Thymus (tissue), 11 donors: ENCODE data around the gene ST6GALNAC2. TPM values are rescaled to one million over a fixed set of nuclear protein-coding genes. Genes with fewer than 3 reads are reported as not detected.

Experiments
- DNase-seq, 9 donors: peaks; one replicate each; pipeline ENCODE4 v3.0.0-alpha.2; 2013; ENCODE audit warnings: low spot score in 9 of 9, low read depth in 6 of 9, missing footprints in 1 of 9
- H3K27ac ChIP-seq, 2 donors: one replicate each; pipeline ENCODE4 v1.5.1; 2013; ENCODE audit warnings: control low read depth in 1 of 2, low read depth in 1 of 2, low read length in 1 of 2, mild to moderate bottlenecking in 1 of 2, moderate library complexity in 1 of 2
- H3K27me3 ChIP-seq, 2 donors: one replicate each; pipeline ENCODE4 v1.5.1; 2013; ENCODE audit warnings: low read length in 1 of 2; ENCODE audit not compliant: control insufficient read depth in 2 of 2, insufficient read depth in 1 of 2
- H3K36me3 ChIP-seq, 2 donors: one replicate each; pipeline ENCODE4 v1.5.1; 2013; ENCODE audit warnings: low read length in 1 of 2, mild to moderate bottlenecking in 1 of 2, moderate library complexity in 1 of 2; ENCODE audit not compliant: control insufficient read depth in 2 of 2, insufficient read depth in 2 of 2
- H3K4me1 ChIP-seq, 2 donors: one replicate each; pipeline ENCODE4 v1.5.1; 2013; ENCODE audit warnings: low read length in 2 of 2; ENCODE audit not compliant: control insufficient read depth in 2 of 2, insufficient read depth in 2 of 2
- H3K4me3 ChIP-seq, 2 donors: one replicate each; pipeline ENCODE4 v1.5.1; 2013; ENCODE audit warnings: low read length in 2 of 2, control low read depth in 1 of 2, mild to moderate bottlenecking in 1 of 2
- H3K9me3 ChIP-seq, 2 donors: one replicate each; pipeline ENCODE4 v1.5.1; 2013; ENCODE audit warnings: low read length in 1 of 2, mild to moderate bottlenecking in 1 of 2; ENCODE audit not compliant: control insufficient read depth in 2 of 2, insufficient read depth in 1 of 2
- WGBS: extraction: QIAGEN DNeasy Blood & Tissue Kit; methylation state at CpG from one replicate; pipeline ENCODE4 v1.1.7; 2013; 5-methylcytosine and 5-hydroxymethylcytosine counted together
- polyA plus RNA-seq: library from polyadenylated mRNA; stranded (reverse); fragments of 200-250 nt; gene quantifications from one replicate; pipeline ENCODE4 v1.2.3, GENCODE V29; 2013
- total RNA-seq: library from RNA; stranded (reverse); fragments of 120-200 nt; gene quantifications from one replicate; pipeline ENCODE4 v1.2.4, GENCODE V29; 2013
- donor health status: healthy.

Gene ST6GALNAC2
- total and polyA plus RNA-seq, 2 donors = 0.76 to 4.3 TPM

GRCh38 chr17:76575570-76575969 lies 10.1 kb downstream of the ST6GALNAC2 start:
- Histone ChIP-seq H3K27ac (no peak overlapping the region), H3K36me3 (peaks cover 0 to 3% of the 10 kb centered on the region in 2 donors), H3K4me1 (no peaks in the 10 kb centered on the region), H3K27me3 (no peaks in the 10 kb centered on the region), H3K4me3 (no peak overlapping the region), H3K9me3 (no peaks in the 10 kb centered on the region)
- 77% methylated on average over 5 of the region's 5 CpGs for WGBS
- no peak for DNase-seq

- H3K4me1 ChIP-seq = no peaks in the 10 kb centered on the region
- 96% methylated on average over 11 of the region's 11 CpGs for WGBS
- H3K36me3 ChIP-seq = peaks cover 0 to 3% of the 10 kb centered on the region in 2 donors
- H3K27me3 ChIP-seq = no peaks in the 10 kb centered on the region
- no peak overlapping the region for H3K27ac ChIP-seq
- no peak for DNase-seq
- H3K4me3 ChIP-seq = no peak overlapping the region
- H3K9me3 ChIP-seq = no peaks in the 10 kb centered on the region
These were observed 11.5 kb downstream of the ST6GALNAC2 start for GRCh38 chr17:76574166-76574565.

- Histone ChIP-seq H3K27me3 (peaks cover 0 to 7% of the 10 kb centered on the region in 2 donors), H3K36me3 (peaks cover 0 to 4% of the 10 kb centered on the region in 2 donors), H3K4me3 (no peak overlapping the region), H3K27ac (no peak overlapping the region), H3K9me3 (no peaks in the 10 kb centered on the region), H3K4me1 (peaks cover 0 to 4% of the 10 kb centered on the region in 2 donors)
- WGBS = 97% methylated on average over 10 of the region's 10 CpGs
- DNase-seq = no peak
These were observed 12.6 kb downstream of the ST6GALNAC2 start for GRCh38 chr17:76573096-76573495.

- Histone ChIP-seq H3K36me3 (peaks cover 1 to 5% of the 10 kb centered on the region in 2 donors), H3K4me1 (peaks cover 0 to 10% of the 10 kb centered on the region in 2 donors), H3K4me3 (no peak overlapping the region), H3K27ac (no peak overlapping the region), H3K27me3 (peaks cover 0 to 8% of the 10 kb centered on the region in 2 donors), H3K9me3 (no peaks in the 10 kb centered on the region)
- no peak for DNase-seq
- 88% methylated on average over 17 of the region's 17 CpGs for WGBS
These were observed 13.3 kb downstream of the ST6GALNAC2 start for GRCh38 chr17:76572201-76572910.

- Histone ChIP-seq H3K9me3 (no peaks in the 10 kb centered on the region), H3K4me3 (no peak overlapping the region), H3K27ac (no peak overlapping the region), H3K27me3 (peaks cover 0 to 8% of the 10 kb centered on the region in 2 donors), H3K4me1 (peaks cover 0 to 16% of the 10 kb centered on the region in 2 donors), H3K36me3 (peaks cover 13 to 15% of the 10 kb centered on the region in 2 donors)
- DNase-seq = no peak
- 95% methylated on average over 13 of the region's 13 CpGs for WGBS
These were observed 14.7 kb downstream of the ST6GALNAC2 start for GRCh38 chr17:76570877-76571471.

GRCh38 chr17:76570457-76570856 lies 15.2 kb downstream of the ST6GALNAC2 start:
- H3K36me3 ChIP-seq = peaks cover 17 to 20% of the 10 kb centered on the region in 2 donors
- WGBS = 98% methylated on average over 7 of the region's 7 CpGs
- peaks cover 0 to 8% of the 10 kb centered on the region in 2 donors for H3K27me3 ChIP-seq
- no peaks in the 10 kb centered on the region for H3K9me3 ChIP-seq
- no peak overlapping the region for H3K4me3 ChIP-seq
- H3K4me1 ChIP-seq = peaks cover 0 to 16% of the 10 kb centered on the region in 2 donors
- DNase-seq = no peak
- H3K27ac ChIP-seq = no peak overlapping the region

- Histone ChIP-seq H3K27ac (no peak overlapping the region), H3K4me1 (peaks cover 0 to 16% of the 10 kb centered on the region in 2 donors)
- WGBS = 95% methylated on average over 18 of the region's 18 CpGs
These were observed 15.9 kb downstream of the ST6GALNAC2 start for GRCh38 chr17:76569607-76570279.

GRCh38 chr17:76568811-76569221 lies 16.8 kb downstream of the ST6GALNAC2 start:
- Histone ChIP-seq H3K27me3 (peaks cover 0 to 8% of the 10 kb centered on the region in 2 donors), H3K9me3 (no peaks in the 10 kb centered on the region), H3K4me3 (no peak overlapping the region), H3K36me3 (peaks cover 21 to 32% of the 10 kb centered on the region in 2 donors), H3K27ac (no peak overlapping the region), H3K4me1 (peaks cover 0 to 16% of the 10 kb centered on the region in 2 donors)
- DNase-seq = no peak
- WGBS = 24% methylated on average over 19 of the region's 19 CpGs

More at GRCh38 chr17:76569607-76570279, 15.9 kb downstream of the ST6GALNAC2 start:
- DNase-seq = no peak
- H3K27me3 ChIP-seq = peaks cover 0 to 8% of the 10 kb centered on the region in 2 donors
- no peak overlapping the region for H3K4me3 ChIP-seq
- peaks cover 21 to 26% of the 10 kb centered on the region in 2 donors for H3K36me3 ChIP-seq
- H3K9me3 ChIP-seq = no peaks in the 10 kb centered on the region
